ENCODE data around the gene HK2. TPM values are rescaled to one million over a fixed set of nuclear protein-coding genes. Genes with fewer than 3 reads are reported as not detected.
A peak's percentile ranks its signal among the peaks of the same experiment; 100 is the strongest.

HK2 gene
- total RNA-seq, 2 donors from 2014 or later: 21.5 to 31.5 TPM

- H3K4me1 Mint-ChIP-seq: peaks cover 9% of the 10 kb centered on the region
- no peak overlapping the region for H3K27ac ChIP-seq (ENCODE audit: low read depth, low read length)
- H3K27me3 ChIP-seq (ENCODE audit: control insufficient read depth, insufficient read depth, low read length, poor library complexity, severe bottlenecking): no peaks in the 10 kb centered on the region
- no peak for DNase-seq
- no peak overlapping the region for H3K4me3 ChIP-seq (ENCODE audit: low read length)
- no peaks in the 10 kb centered on the region for H3K36me3 Mint-ChIP-seq (ENCODE audit: low read depth)
- H3K4me3 Mint-ChIP-seq: no peak overlapping the region
- H3K9ac ChIP-seq (ENCODE audit: extremely low read depth, low read length, poor library complexity, severe bottlenecking): no peak overlapping the region
- no peaks in the 10 kb centered on the region for H3K36me3 ChIP-seq (ENCODE audit: control insufficient read depth, insufficient read depth, low read length)
- no peak overlapping the region for H3K27ac Mint-ChIP-seq
- H3K9me3 Mint-ChIP-seq: no peaks in the 10 kb centered on the region
- H3K27me3 Mint-ChIP-seq (ENCODE audit: insufficient read depth): peaks cover 6% of the 10 kb centered on the region
- H3K4me1 ChIP-seq (ENCODE audit: control insufficient read depth, insufficient read depth, low read length): no peaks in the 10 kb centered on the region
- WGBS, 2 experiments (ENCODE audit: insufficient coverage in 1 of 2, insufficient read length in 1 of 2): 95 to 96% methylated on average over 5 of the region's 5 CpGs
- TF ChIP-seq, protein P1, sequence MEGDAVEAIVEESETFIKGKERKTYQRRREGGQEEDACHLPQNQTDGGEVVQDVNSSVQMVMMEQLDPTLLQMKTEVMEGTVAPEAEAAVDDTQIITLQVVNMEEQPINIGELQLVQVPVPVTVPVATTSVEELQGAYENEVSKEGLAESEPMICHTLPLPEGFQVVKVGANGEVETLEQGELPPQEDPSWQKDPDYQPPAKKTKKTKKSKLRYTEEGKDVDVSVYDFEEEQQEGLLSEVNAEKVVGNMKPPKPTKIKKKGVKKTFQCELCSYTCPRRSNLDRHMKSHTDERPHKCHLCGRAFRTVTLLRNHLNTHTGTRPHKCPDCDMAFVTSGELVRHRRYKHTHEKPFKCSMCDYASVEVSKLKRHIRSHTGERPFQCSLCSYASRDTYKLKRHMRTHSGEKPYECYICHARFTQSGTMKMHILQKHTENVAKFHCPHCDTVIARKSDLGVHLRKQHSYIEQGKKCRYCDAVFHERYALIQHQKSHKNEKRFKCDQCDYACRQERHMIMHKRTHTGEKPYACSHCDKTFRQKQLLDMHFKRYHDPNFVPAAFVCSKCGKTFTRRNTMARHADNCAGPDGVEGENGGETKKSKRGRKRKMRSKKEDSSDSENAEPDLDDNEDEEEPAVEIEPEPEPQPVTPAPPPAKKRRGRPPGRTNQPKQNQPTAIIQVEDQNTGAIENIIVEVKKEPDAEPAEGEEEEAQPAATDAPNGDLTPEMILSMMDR (conservative IDR thresholded peaks at IDR 0.05): no peak
- H3K9me3 ChIP-seq (ENCODE audit: control insufficient read depth, low read length): no peaks in the 10 kb centered on the region
Observed at GRCh38 chr2:74806355-74806839, 27.5 kb upstream of the HK2 start.

DNA sequence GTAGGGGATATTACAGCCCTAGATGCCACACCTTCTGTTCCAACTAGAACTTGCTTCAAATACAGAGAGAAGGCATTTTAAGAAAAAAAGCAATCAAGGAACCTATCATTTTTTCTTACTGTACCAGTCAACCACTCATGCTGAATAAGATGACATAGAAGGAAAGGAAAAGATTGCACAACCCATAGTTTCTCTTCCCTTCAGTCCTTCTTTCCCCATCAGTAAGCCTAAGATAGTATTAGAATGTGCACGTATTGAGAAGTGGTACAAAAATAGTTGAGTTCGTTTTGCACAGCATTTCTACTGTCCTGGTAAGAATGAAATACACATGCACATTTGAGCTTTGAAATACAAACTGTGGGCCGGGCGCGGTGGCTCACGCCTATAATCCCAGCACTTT is 27.0 kb upstream of the HK2 start:
- no peak overlapping the region for H3K4me3 Mint-ChIP-seq
- Histone ChIP-seq H3K9ac (ENCODE audit: extremely low read depth, low read length, poor library complexity, severe bottlenecking) (no peak overlapping the region), H3K4me1 (ENCODE audit: control insufficient read depth, insufficient read depth, low read length) (no peaks in the 10 kb centered on the region), H3K36me3 (ENCODE audit: control insufficient read depth, insufficient read depth, low read length) (no peaks in the 10 kb centered on the region), H3K27me3 (ENCODE audit: control insufficient read depth, insufficient read depth, low read length, poor library complexity, severe bottlenecking) (no peaks in the 10 kb centered on the region), H3K4me3 (ENCODE audit: low read length) (no peak overlapping the region), H3K9me3 (ENCODE audit: control insufficient read depth, low read length) (no peaks in the 10 kb centered on the region), H3K27ac (ENCODE audit: low read depth, low read length) (no peak overlapping the region)
- no peak for DNase-seq
- peaks cover 9% of the 10 kb centered on the region for H3K27me3 Mint-ChIP-seq (ENCODE audit: insufficient read depth)
- peaks cover 13% of the 10 kb centered on the region for H3K4me1 Mint-ChIP-seq
- no peak overlapping the region for H3K27ac Mint-ChIP-seq
- no peaks in the 10 kb centered on the region for H3K9me3 Mint-ChIP-seq
- TF ChIP-seq, protein P1 (conservative IDR thresholded peaks at IDR 0.05): no peak
- 91% methylated on average over 6 of the region's 6 CpGs; no CpG with 5 or more reads in 1 of the 2 experiments for WGBS, 2 experiments (ENCODE audit: insufficient coverage in 1 of 2, insufficient read length in 1 of 2)
- H3K36me3 Mint-ChIP-seq (ENCODE audit: low read depth): no peaks in the 10 kb centered on the region

DNA sequence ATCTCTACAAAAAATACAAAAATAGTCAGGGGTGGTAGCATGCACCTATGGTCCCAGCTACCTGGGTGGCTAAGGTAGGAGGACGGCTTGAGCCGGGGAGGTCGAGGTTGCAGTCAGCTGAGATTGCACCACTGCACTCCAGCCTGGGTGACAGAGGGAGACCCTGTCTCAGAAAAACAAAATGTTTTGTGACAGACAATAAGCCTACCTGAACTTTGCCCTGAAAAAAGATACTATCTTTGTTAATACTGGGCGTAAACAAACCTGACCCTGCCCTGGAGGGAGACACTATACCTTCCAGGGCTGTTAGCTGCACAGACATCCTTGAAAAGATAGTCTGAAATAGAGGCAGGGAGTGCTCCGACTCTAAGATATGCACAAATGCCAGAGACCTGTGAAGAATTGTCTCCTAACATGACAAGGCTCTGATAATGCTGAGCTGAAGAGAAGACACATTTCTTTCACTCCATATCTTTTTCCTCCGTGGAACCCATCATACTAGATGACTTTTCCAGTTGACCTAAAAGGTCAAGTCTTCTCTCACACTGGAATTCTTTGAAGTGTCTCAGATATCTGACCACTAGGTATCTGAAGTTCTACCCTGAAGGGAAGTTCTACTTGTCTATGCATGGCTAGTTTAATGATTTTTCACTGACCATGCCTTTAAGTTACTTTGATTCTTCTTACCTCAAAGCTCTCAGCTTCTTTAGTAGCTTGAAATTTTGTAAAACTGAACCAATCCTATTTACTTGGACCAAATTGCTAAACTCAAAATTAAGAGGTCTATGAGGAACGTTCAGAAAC is 20.9 kb upstream of the HK2 start:
- H3K4me1 ChIP-seq (ENCODE audit: control insufficient read depth, insufficient read depth, low read length): peaks cover 22% of the 10 kb centered on the region
- H3K36me3 ChIP-seq (ENCODE audit: control insufficient read depth, insufficient read depth, low read length): no peaks in the 10 kb centered on the region
- H3K27me3 Mint-ChIP-seq (ENCODE audit: insufficient read depth): peaks cover 12% of the 10 kb centered on the region
- H3K27ac Mint-ChIP-seq: no peak overlapping the region
- no peak overlapping the region for H3K9ac ChIP-seq (ENCODE audit: extremely low read depth, low read length, poor library complexity, severe bottlenecking)
- no peaks in the 10 kb centered on the region for H3K9me3 ChIP-seq (ENCODE audit: control insufficient read depth, low read length)
- no peaks in the 10 kb centered on the region for H3K9me3 Mint-ChIP-seq
- peaks cover 54% of the 10 kb centered on the region for H3K4me1 Mint-ChIP-seq
- H3K36me3 Mint-ChIP-seq (ENCODE audit: low read depth): no peaks in the 10 kb centered on the region
- peak overlapping the region; percentile 21 for H3K4me3 Mint-ChIP-seq
- H3K27ac ChIP-seq (ENCODE audit: low read depth, low read length): no peak overlapping the region
- H3K27me3 ChIP-seq (ENCODE audit: control insufficient read depth, insufficient read depth, low read length, poor library complexity, severe bottlenecking): no peaks in the 10 kb centered on the region
- 88 to 91% methylated on average over 6 to 7 of the region's 7 CpGs for WGBS, 2 experiments (ENCODE audit: insufficient coverage in 1 of 2, insufficient read length in 1 of 2)
- TF ChIP-seq, protein P1 (conservative IDR thresholded peaks at IDR 0.05): no peak
- no peak for DNase-seq
- peak overlapping the region; percentile 69 for H3K4me3 ChIP-seq (ENCODE audit: low read length)

All from endodermal cell (in vitro differentiated cells).